ENCODE measurements around the gene CENPF.
"Not testable (repeated sequence)": the region's sequence is repeated elsewhere in the genome, so short reads cannot be mapped to it uniquely, and the experiment has no call there.

The CENPF gene

DNA sequence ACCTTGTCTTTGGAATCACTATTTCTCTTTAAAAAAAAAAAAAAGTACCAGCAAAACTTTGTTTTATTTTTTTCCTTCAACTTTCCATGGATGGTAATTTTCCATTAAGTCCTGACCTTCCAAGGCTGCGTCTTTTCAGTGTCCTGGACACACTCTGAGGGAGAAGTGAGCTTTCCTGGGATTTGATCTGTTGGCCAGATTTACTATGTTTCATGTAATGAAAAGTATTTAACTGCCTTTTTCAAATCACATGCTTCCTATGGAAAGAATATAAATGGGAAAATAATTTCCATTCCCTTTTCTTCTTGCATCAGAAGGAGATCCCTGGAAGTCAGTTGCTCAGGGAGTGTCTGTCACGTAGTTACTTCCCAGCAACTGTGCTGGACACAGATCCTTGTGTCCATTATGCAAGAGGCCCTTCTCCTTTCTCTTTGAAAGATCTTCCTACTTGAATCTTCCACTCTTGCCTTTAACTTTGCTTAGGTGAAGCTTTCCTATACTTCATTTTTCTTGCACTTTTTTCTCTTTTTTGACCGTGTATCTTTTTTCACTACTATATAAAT, 59.3 kb downstream of the CENPF start:
- no peak for DNase-seq

DNA sequence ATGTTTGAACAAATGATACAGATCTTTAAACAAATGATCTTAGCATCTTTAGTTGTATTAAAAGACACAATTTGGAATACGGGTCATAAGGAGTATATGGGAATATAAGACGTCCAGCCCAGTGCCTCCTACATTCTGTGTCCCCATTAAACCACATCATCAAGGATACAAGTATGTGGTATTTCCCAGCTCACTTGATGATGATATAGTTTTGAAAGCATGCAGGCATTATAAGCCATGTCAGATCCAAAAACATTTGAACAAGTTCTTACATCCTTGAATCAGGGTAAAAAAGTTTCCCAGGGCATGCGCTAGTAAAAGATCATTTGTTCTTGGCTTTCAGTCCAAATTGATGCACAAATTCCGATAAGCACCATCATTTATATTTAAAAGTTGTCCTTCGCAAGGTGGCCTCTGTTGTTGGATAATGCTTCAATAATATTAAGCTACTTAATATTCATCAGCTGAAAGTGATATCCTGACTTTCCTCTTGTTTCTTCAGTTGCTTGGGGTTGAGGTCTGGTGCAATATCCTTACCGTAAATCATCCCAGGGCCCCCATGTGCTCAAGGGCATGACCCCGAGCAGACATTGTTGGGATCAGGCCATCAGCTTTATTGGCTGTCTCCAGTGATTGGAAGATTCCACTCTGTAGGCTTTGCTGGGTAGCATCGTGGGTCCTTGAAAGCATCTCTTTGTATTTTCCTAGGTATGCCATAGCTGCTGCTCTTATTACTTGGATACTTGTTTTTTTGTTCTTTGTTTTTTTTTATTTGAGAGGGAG, 61.8 kb downstream of the CENPF start:
- DNase-seq, result no peak

- DNase-seq, result no peak
Observed at GRCh38 chr1:214665606-214666110, 62.7 kb downstream of the CENPF start.

GRCh38 chr1:214666674-214667073, 63.7 kb downstream of the CENPF start:
- DNase-seq, result no peak

GRCh38 chr1:214670098-214670497, 67.1 kb downstream of the CENPF start:
- DNase-seq, result no peak

DNA sequence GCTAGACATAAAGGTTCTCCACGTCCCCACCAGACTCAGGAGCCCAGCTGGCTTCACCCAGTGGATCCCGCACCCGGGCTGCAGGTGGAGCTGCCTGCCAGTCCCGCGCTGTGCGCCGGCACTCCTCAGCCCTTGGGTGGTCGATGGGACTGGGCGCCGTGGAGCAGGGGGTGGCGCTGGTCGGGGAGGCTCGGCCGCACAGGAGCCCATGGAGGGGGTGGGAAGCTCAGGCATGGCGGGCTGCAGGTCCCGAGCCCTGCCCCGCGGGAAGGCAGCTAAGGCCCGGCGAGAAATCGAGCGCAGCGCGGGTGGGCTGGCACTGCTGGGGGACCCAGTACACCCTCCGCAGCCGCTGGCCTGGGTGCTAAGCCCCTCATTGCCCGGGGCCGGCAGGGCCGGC, 70.0 kb downstream of the CENPF start:
- not testable (repeated sequence) for DNase-seq

DNA sequence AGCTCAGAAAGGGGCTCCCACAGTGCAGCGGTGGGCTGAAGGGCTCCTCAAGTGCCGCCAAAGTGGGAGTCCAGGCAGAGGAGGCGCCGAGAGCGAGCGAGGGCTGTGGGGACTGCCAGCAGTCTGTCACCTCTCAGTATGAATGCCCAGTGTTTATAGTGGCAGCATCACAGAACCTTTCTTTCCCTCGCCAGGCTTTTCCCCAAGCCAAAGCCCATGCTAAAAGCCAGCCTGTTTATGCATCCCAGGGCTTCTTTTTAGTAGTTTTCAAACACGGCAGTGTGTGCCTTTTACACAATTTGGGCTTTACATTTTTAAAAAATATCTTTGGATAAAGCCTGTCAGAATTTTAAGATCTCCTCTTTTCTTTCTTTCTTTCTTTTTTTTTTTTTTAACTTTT, 70.6 kb downstream of the CENPF start:
- DNase-seq, result no peak

DNA sequence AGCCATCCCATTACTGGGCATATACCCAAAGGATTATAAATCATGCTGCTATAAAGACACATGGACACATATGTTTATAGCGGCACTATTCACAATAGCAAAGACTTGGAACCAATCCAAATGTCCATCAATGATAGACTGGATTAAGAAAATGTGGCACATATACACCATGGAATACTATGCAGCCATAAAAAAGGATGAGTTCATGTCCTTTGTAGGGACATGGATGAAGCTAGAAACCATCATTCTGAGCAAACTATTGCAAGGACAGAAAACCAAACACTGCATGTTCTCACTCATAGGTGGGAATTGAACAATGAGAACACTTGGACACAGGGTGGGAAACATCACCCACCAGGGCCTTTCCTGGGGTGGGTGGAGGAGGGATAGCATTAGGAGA, 72.5 kb downstream of the CENPF start:
- not testable (repeated sequence) for DNase-seq

DNA sequence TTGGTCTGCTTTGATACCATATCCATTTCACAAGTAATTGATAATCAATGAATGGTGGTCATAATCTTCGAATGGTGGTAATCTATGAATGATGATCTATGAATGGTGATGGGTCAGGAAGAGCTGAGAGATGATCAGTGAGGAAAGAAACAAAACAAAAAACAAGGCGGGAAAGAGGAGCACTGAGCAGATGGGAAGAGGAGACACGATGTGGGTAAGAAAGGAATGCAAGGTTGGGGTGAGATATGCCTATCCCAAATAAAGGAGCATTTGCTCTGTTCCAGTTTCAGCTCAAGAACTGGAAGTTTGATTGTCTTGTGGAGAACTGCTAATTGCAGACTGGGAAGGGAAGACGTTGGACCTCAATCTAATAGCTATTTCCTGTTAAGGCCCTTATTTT, 73.8 kb downstream of the CENPF start:
- no peak for DNase-seq

GRCh38 chr1:214677945-214678344, 75.0 kb downstream of the CENPF start:
- DNase-seq, result no peak

DNA sequence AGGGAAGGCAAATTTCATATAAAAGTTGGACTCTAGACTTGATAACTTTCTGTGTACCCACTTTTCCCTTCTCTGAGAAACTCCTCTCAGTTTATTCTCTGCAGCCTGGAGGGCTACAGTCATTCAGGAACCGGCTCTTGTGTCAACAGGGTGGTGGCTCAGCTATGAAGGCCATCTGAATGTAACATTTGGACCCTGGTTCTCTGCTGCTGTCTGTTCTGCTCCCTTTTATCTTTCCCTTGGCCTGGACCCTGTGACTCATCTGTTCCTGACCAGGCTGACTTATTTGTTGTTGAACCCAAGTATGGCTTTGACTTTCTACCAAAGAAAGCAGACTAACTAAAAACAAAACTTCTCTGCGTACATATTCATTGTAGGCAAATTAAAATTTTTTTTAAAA, 75.4 kb downstream of the CENPF start:
- no peak for DNase-seq

- DNase-seq, result no peak
Observed at GRCh38 chr1:214683621-214684020, 80.6 kb downstream of the CENPF start.

- DNase-seq, result no peak
Observed at GRCh38 chr1:214685906-214686305, 82.9 kb downstream of the CENPF start.

- DNase-seq, result no peak
Observed at GRCh38 chr1:214686497-214686896, 83.5 kb downstream of the CENPF start.

DNA sequence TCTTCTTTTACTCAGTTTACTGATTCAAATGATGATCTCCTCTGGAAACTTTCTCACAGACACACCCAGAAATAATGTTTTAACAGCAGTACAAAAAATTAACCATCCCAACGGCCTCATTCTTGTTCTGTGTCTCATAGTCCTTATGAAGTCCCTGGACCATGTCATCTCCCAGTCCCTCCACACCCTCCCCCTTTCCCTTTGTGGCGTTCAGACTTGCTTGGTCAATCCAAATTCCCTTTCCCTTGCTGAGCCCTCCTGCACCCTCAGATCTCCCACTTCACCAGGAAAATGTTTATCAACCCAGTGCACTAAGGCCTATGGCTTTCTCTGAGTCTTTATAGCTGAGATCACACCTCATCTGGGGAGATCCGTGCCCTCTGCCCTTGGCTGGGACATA, 85.9 kb downstream of the CENPF start:
- no peak for DNase-seq

GRCh38 chr1:214694769-214695168, 91.8 kb downstream of the CENPF start:
- DNase-seq, result no peak

DNA sequence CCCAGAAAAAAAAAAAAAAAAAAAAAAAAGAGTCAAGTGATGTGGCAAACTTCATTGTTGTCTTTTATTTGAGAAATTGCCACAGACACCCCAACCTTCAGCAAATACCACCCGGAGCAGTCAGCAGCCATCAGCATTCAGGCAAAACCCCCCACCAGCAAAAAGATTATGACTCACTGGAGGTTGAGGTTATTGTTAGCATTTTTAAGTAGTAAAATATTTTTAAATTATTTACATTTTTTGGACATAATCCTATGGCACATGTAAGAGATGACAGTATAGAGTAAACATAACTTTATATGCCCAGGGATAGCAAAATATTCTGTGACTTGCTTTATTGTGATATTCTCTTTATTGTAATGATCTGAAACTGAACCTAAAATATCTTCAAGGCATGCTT, 95.6 kb downstream of the CENPF start:
- DNase-seq, result no peak

GRCh38 chr1:214700437-214700836, 97.4 kb downstream of the CENPF start:
- no peak for DNase-seq

DNA sequence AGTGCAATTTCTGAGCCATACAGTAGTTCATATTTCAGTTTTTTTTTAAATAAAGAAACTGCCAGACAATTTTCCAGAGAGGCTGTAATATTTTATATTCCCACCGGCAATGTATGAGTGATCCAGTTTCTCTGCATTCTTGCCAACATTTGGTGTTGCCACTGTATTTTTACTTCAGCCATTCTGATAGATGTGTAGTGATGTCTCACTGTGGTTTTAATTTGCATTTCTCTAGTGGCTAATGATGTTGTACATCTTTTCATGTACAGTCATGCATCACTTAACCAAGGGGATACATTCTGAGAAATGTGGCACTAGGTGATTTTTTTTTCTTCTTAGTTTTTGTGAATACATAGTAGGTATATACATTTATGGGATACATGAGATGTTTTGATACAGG, 99.6 kb downstream of the CENPF start:
- DNase-seq, result no peak

GRCh38 chr1:214707306-214708087, 104.5 kb downstream of the CENPF start:
- no peak for DNase-seq

DNA sequence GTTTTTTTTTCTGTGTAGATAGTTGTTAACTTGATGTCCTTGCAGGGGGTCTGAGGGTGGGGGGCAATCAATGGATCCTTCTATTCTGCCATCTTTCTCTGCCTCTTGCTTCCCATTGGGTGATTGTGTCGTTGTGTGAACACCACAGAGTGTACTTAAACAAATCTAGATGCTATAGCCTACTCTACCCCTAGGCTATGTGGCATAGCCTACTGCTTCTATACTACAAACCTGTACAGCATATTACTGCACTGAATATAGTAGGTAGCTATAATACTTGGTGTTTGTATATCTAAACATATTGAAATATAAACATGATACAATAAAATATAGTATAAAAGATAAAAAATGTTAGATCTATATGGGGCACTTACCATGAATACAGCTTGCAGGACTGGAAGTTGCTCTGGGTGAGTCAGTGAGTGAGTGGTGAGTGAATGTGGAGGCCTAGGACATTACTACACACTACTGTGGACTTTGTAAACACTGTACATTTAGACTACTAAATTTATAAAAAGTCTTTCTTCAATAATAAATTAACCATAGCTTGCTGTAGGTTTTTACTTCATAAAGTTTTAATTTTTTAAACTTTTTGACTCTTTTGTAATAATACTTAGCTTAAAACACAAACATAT, 105.4 kb downstream of the CENPF start:
- DNase-seq, result no peak

- DNase-seq, result no peak
Observed at GRCh38 chr1:214709241-214709640, 106.2 kb downstream of the CENPF start.

DNA sequence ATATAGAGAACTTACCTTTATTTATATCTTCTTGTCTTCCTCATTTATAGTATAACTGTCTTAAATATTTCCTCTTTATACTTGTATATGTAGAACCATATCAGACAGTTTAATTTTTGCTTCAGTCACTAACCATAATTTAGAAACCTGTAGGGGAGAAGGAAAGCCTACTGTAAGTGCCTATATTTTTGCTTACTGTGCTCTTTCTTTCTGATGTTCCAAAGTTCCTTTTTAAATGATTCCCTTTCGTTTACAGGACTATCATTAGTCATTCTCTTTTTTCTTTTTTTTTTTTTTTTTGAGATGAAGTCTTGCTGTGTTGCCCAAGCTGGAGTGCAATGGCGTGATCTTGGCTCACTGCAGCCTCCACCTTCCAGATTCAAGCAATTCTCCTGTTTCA, 109.7 kb downstream of the CENPF start:
- no peak for DNase-seq
